ENCODE data around the gene PCSK6. TPM values are rescaled to one million over a fixed set of nuclear protein-coding genes. Genes with fewer than 3 reads are reported as not detected.

PCSK6 gene
- total RNA-seq, 1 donor: 0.72 TPM

GRCh38 chr15:101411581-101411980 lies 77.9 kb downstream of the PCSK6 start:
- Histone ChIP-seq H3K9me3 (ENCODE audit: low read depth, low read length) (no peaks in the 10 kb centered on the region), H3K4me2 (ENCODE audit: insufficient read depth, low read length) (no peak overlapping the region), H3K36me3 (ENCODE audit: insufficient read depth, low read length) (no peaks in the 10 kb centered on the region), H4K20me1 (ENCODE audit: insufficient read depth, low read length) (no peaks in the 10 kb centered on the region), H3K27me3 (ENCODE audit: insufficient read depth, low read length) (peaks cover 4% of the 10 kb centered on the region), H2AFZ (ENCODE audit: low read length) (no peak overlapping the region), H3K79me2 (ENCODE audit: insufficient read depth, low read length) (no peaks in the 10 kb centered on the region), H3K27ac (ENCODE audit: low read depth, low read length) (no peak overlapping the region), H3K4me3 (ENCODE audit: insufficient read depth, low read length) (no peak overlapping the region), H3K4me1 (ENCODE audit: insufficient read depth, low read length) (no peaks in the 10 kb centered on the region)
- no peak for DNase-seq (ENCODE audit: insufficient read length, low spot score, missing footprints)
- no peak for TF ChIP-seq CTCF (IDR thresholded peaks at IDR 0.05; ENCODE audit: extremely low read depth, low read depth, low read length)

GRCh38 chr15:101411085-101411484 lies 78.4 kb downstream of the PCSK6 start:
- Histone ChIP-seq H3K27me3 (ENCODE audit: insufficient read depth, low read length) (peaks cover 4% of the 10 kb centered on the region), H3K27ac (ENCODE audit: low read depth, low read length) (no peak overlapping the region), H3K36me3 (ENCODE audit: insufficient read depth, low read length) (no peaks in the 10 kb centered on the region), H3K4me3 (ENCODE audit: insufficient read depth, low read length) (no peak overlapping the region), H4K20me1 (ENCODE audit: insufficient read depth, low read length) (no peaks in the 10 kb centered on the region), H3K4me2 (ENCODE audit: insufficient read depth, low read length) (no peak overlapping the region), H3K79me2 (ENCODE audit: insufficient read depth, low read length) (no peaks in the 10 kb centered on the region), H2AFZ (ENCODE audit: low read length) (no peak overlapping the region), H3K9me3 (ENCODE audit: low read depth, low read length) (no peaks in the 10 kb centered on the region), H3K4me1 (ENCODE audit: insufficient read depth, low read length) (no peaks in the 10 kb centered on the region)
- TF ChIP-seq CTCF (IDR thresholded peaks at IDR 0.05; ENCODE audit: extremely low read depth, low read depth, low read length): no peak
- no peak for DNase-seq (ENCODE audit: insufficient read length, low spot score, missing footprints)

GRCh38 chr15:101410612-101411011 lies 78.9 kb downstream of the PCSK6 start:
- Histone ChIP-seq H3K4me1 (ENCODE audit: insufficient read depth, low read length) (no peaks in the 10 kb centered on the region), H3K9me3 (ENCODE audit: low read depth, low read length) (no peaks in the 10 kb centered on the region), H3K36me3 (ENCODE audit: insufficient read depth, low read length) (no peaks in the 10 kb centered on the region), H4K20me1 (ENCODE audit: insufficient read depth, low read length) (no peaks in the 10 kb centered on the region), H3K27ac (ENCODE audit: low read depth, low read length) (no peak overlapping the region), H3K27me3 (ENCODE audit: insufficient read depth, low read length) (peaks cover 4% of the 10 kb centered on the region), H3K79me2 (ENCODE audit: insufficient read depth, low read length) (no peaks in the 10 kb centered on the region), H3K4me3 (ENCODE audit: insufficient read depth, low read length) (no peak overlapping the region), H3K4me2 (ENCODE audit: insufficient read depth, low read length) (no peak overlapping the region), H2AFZ (ENCODE audit: low read length) (no peak overlapping the region)
- no peak for DNase-seq (ENCODE audit: insufficient read length, low spot score, missing footprints)
- TF ChIP-seq CTCF (IDR thresholded peaks at IDR 0.05; ENCODE audit: extremely low read depth, low read depth, low read length): no peak

- no peaks in the 10 kb centered on the region for H3K9me3 ChIP-seq (ENCODE audit: low read depth, low read length)
- no peaks in the 10 kb centered on the region for H3K36me3 ChIP-seq (ENCODE audit: insufficient read depth, low read length)
- H4K20me1 ChIP-seq (ENCODE audit: insufficient read depth, low read length): no peaks in the 10 kb centered on the region
- no peak for TF ChIP-seq CTCF (IDR thresholded peaks at IDR 0.05; ENCODE audit: extremely low read depth, low read depth, low read length)
- DNase-seq (ENCODE audit: insufficient read length, low spot score, missing footprints): no peak
- H3K27ac ChIP-seq (ENCODE audit: low read depth, low read length): no peak overlapping the region
- H3K4me1 ChIP-seq (ENCODE audit: insufficient read depth, low read length): no peaks in the 10 kb centered on the region
- H3K79me2 ChIP-seq (ENCODE audit: insufficient read depth, low read length): no peaks in the 10 kb centered on the region
- no peak overlapping the region for H3K4me3 ChIP-seq (ENCODE audit: insufficient read depth, low read length)
- H3K4me2 ChIP-seq (ENCODE audit: insufficient read depth, low read length): no peak overlapping the region
- no peak overlapping the region for H2AFZ ChIP-seq (ENCODE audit: low read length)
- H3K27me3 ChIP-seq (ENCODE audit: insufficient read depth, low read length): peaks cover 4% of the 10 kb centered on the region
These were observed 79.9 kb downstream of the PCSK6 start for GRCh38 chr15:101409621-101410020.

Measured in osteoblast (primary cell).